ENCODE results near the gene CPA4. TPM values are rescaled to one million over a fixed set of nuclear protein-coding genes. Genes with fewer than 3 reads are reported as not detected.

CPA4 gene
- total RNA-seq, 2 experiments from 2014 or later = not detected

- Mint-ChIP-seq H3K27ac (no peak overlapping the region), H3K9me3 (no peaks in the 10 kb centered on the region), H3K36me3 (ENCODE audit: low read depth) (no peaks in the 10 kb centered on the region), H3K27me3 (peaks cover 4% of the 10 kb centered on the region), H3K4me1 (no peaks in the 10 kb centered on the region), H3K4me3 (no peak overlapping the region)
- no peak for DNase-seq
- ChIA-PET POLR2A (no interaction called here), CTCF (interaction anchor here (0.5 kb wide), 1 partner anchor 395 kb away, joined by 3 read pairs; no protein-coding TSS in a partner anchor)
Measured at GRCh38 chr7:130329681-130330080, 36.7 kb downstream of the CPA4 start.

- Mint-ChIP-seq H3K9me3 (no peaks in the 10 kb centered on the region), H3K36me3 (ENCODE audit: low read depth) (no peaks in the 10 kb centered on the region), H3K4me3 (no peak overlapping the region), H3K27me3 (peaks cover 9% of the 10 kb centered on the region), H3K27ac (no peak overlapping the region), H3K4me1 (no peaks in the 10 kb centered on the region)
- POLR2A ChIA-PET = no interaction called here
- no peak for DNase-seq
- CTCF ChIA-PET = interaction anchor here (1.1 kb wide), 1 partner anchor 426 kb away, joined by 6 read pairs; no protein-coding TSS in a partner anchor
Measured at GRCh38 chr7:130332259-130333053, 39.5 kb downstream of the CPA4 start.

DNA sequence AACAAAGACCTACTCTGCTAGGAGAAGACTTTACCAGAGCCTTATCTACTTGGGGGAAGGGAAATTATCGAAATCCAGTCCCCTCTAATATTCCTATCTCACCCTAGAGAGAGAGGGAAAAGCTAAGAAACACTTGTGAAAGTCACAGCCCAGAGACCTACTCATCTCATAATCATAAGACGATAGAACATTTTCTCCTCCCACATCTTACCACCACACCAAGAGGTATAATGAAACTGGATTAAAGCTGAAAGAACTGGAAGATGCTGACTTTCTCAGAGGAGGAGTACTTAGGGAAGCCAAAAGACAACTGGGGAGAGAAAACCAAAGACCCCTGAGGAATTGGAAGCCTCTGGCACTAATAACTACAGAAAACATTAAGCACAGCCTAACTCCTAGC is 40.9 kb downstream of the CPA4 start:
- CTCF ChIA-PET = no interaction called here
- Mint-ChIP-seq H3K36me3 (ENCODE audit: low read depth) (no peaks in the 10 kb centered on the region), H3K27ac (no peak overlapping the region), H3K4me3 (no peak overlapping the region), H3K4me1 (no peaks in the 10 kb centered on the region), H3K9me3 (no peaks in the 10 kb centered on the region), H3K27me3 (peaks cover 9% of the 10 kb centered on the region)
- no peak for DNase-seq
- POLR2A ChIA-PET = no interaction called here

- H3K27me3 Mint-ChIP-seq = peaks cover 9% of the 10 kb centered on the region
Measured at GRCh38 chr7:130334274-130334673, 41.3 kb downstream of the CPA4 start.

DNA sequence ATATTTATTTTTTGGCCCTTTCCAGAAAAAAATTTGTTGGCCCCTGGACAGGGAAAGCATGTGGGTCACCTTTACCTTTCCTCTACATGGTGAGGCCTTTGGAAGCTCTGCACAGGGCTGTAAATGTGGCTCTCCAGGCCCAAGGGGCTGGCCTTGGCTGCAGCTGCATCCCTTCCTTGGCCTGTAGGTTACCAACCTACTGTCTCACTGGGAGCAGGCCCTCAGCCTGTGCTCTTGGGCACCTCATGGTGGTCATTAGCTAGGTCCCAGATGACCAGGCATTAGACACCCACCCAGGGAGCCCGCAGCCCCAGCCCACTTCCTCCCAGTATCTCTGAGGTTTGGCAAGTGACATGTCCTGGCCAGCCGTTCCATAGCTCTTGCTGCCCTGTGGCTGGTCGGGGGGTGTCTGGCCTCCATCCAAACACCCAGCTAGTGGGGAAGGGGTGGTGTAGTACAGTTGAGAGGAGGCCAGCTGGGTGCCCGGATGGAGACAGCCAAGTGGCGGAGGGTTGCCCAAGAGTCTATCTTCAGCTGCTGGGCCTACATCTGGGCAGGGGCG is 44.5 kb downstream of the CPA4 start:
- no peak for DNase-seq
- Mint-ChIP-seq H3K4me3 (no peak overlapping the region), H3K4me1 (no peaks in the 10 kb centered on the region), H3K27ac (no peak overlapping the region), H3K36me3 (ENCODE audit: low read depth) (no peaks in the 10 kb centered on the region), H3K27me3 (peaks cover 9% of the 10 kb centered on the region), H3K9me3 (no peaks in the 10 kb centered on the region)
- ChIA-PET POLR2A (no interaction called here), CTCF (no interaction called here)

More at GRCh38 chr7:130334274-130334673, 41.3 kb downstream of the CPA4 start:
- DNase-seq = no peak
- Mint-ChIP-seq H3K4me1 (no peaks in the 10 kb centered on the region), H3K27ac (no peak overlapping the region), H3K4me3 (no peak overlapping the region), H3K9me3 (no peaks in the 10 kb centered on the region), H3K36me3 (ENCODE audit: low read depth) (no peaks in the 10 kb centered on the region)
- ChIA-PET CTCF (no interaction called here), POLR2A (no interaction called here)

DNA sequence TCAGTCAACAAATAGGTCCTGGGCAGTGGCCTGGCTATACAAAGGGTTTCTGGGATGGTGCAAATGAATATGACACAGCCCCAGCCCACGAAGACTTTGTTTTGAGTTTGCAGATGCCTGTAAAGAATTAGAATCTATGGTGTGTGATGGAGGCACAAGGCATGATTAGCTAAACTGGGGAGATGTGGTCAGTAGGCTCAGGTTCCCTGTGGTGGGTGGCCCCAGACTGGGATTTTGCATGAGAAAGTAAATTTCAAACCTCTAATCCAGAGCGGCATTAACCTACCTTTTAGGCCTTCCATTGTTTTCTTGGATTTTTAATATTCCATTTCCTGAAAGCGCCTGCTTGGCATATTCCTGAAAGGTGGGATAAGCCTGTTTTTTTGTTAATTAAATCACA is 45.3 kb downstream of the CPA4 start:
- H3K36me3 Mint-ChIP-seq (ENCODE audit: low read depth) = no peaks in the 10 kb centered on the region
- H3K4me1 Mint-ChIP-seq = no peaks in the 10 kb centered on the region
- DNase-seq = no peak
- POLR2A ChIA-PET = no interaction called here
- no peak overlapping the region for H3K27ac Mint-ChIP-seq
- CTCF ChIA-PET = no interaction called here
- no peaks in the 10 kb centered on the region for H3K9me3 Mint-ChIP-seq
- no peak overlapping the region for H3K4me3 Mint-ChIP-seq
- H3K27me3 Mint-ChIP-seq = peaks cover 9% of the 10 kb centered on the region

- H3K27me3 Mint-ChIP-seq = peaks cover 1% of the 10 kb centered on the region
- POLR2A ChIA-PET = no interaction called here
- CTCF ChIA-PET = no interaction called here
- H3K9me3 Mint-ChIP-seq = no peaks in the 10 kb centered on the region
- no peak for DNase-seq
- H3K36me3 Mint-ChIP-seq (ENCODE audit: low read depth) = no peaks in the 10 kb centered on the region
- no peak overlapping the region for H3K4me3 Mint-ChIP-seq
- H3K27ac Mint-ChIP-seq = no peak overlapping the region
- H3K4me1 Mint-ChIP-seq = no peaks in the 10 kb centered on the region
Measured at GRCh38 chr7:130341882-130342281, 48.9 kb downstream of the CPA4 start.

DNA sequence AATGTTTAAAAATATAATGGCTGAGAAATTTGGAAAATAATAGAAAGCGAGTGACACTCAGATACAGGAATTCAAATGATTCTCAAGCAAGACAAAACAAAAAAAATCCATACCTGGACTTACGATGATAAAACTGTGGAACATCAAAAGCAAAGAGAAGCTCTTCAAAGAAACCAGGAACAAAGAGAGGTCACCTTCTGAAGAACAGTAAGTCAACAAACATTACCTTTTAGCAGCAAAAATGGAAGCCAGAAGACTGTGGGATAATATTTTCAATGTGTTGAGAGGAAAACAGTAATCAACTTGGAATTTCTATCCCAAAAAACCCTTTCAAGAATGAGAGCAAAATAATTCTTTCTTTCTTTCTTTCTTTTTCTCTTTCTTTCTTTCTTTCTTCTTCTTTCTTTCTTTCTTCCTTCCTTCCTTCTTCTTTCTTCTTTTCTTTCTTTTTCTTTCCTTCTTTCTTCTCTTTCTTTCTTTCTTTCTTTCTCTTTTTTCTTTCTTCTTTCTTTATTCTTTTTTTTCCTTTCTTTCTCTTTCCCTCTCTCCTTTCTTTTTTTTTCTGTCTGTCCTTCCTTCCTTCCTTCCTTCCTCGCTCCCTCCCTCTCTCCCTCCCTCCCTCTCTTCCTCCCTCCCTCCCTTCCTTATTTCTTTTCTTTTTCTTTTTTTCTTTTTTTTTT is 49.9 kb downstream of the CPA4 start:
- Mint-ChIP-seq H3K27me3 (peaks cover 1% of the 10 kb centered on the region), H3K36me3 (ENCODE audit: low read depth) (no peaks in the 10 kb centered on the region), H3K27ac (no peak overlapping the region), H3K4me1 (no peaks in the 10 kb centered on the region), H3K4me3 (no peak overlapping the region), H3K9me3 (no peaks in the 10 kb centered on the region)
- DNase-seq = no peak
- ChIA-PET POLR2A (no interaction called here), CTCF (no interaction called here)

- ChIA-PET POLR2A (no interaction called here), CTCF (interaction anchor here (1.0 kb wide), 1 partner anchor 414 kb away, joined by 3 read pairs; no protein-coding TSS in a partner anchor)
- H3K27ac Mint-ChIP-seq = no peak within 1 kb of the TSS
Measured at GRCh38 chr7:130344271-130344866, 51.4 kb downstream of the CPA4 start, which contains the start of gene CPA5. TSS of gene CPA5 (plus strand) at chr7:130344816. CDS start at chr7:130346486, 1,670 bp downstream.

DNA sequence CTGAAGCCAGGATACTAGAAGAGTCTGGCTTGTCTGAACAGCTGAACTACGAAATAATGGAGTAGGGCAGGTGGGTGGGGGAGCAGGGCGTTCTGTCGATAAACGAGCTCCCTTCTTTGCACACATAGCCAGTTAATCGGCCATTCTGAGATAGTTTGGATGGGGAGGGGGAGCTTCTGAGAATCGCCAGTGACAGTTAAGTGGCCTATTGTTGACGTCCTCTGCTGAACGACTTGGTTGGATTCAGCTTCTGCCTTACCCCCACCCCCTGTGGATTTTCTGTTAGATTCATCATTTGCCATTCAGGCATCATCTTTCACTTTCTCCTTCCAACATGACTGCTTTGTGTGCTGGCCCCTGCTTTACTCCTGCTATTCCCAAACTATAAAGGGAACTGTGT is 52.2 kb downstream of the CPA4 start:
- no peaks in the 10 kb centered on the region for H3K9me3 Mint-ChIP-seq
- peaks cover 1% of the 10 kb centered on the region for H3K27me3 Mint-ChIP-seq
- H3K27ac Mint-ChIP-seq = no peak overlapping the region
- no peaks in the 10 kb centered on the region for H3K36me3 Mint-ChIP-seq (ENCODE audit: low read depth)
- ChIA-PET CTCF (interaction anchor here (1.0 kb wide), 1 partner anchor 413 kb away, joined by 3 read pairs; no protein-coding TSS in a partner anchor), POLR2A (no interaction called here)
- peaks cover 4% of the 10 kb centered on the region for H3K4me1 Mint-ChIP-seq
- no peak for DNase-seq
- no peak overlapping the region for H3K4me3 Mint-ChIP-seq

More at GRCh38 chr7:130344271-130344866, 51.4 kb downstream of the CPA4 start, which contains the start of gene CPA5:
- no peak for DNase-seq
- no peaks in the 10 kb centered on the region for H3K9me3 Mint-ChIP-seq
- no peaks in the 10 kb centered on the region for H3K4me1 Mint-ChIP-seq
- H3K4me3 Mint-ChIP-seq = no peak within 1 kb of the TSS
- H3K36me3 Mint-ChIP-seq (ENCODE audit: low read depth) = no peaks in the 10 kb centered on the region
- peaks cover 1% of the 10 kb centered on the region for H3K27me3 Mint-ChIP-seq

- Mint-ChIP-seq H3K9me3 (no peaks in the 10 kb centered on the region), H3K36me3 (ENCODE audit: low read depth) (no peaks in the 10 kb centered on the region), H3K4me3 (no peak overlapping the region), H3K27ac (no peak overlapping the region), H3K27me3 (peaks cover 1% of the 10 kb centered on the region), H3K4me1 (peaks cover 10% of the 10 kb centered on the region)
- ChIA-PET CTCF (no interaction called here), POLR2A (no interaction called here)
- DNase-seq = no peak
Measured at GRCh38 chr7:130345725-130346124, 52.8 kb downstream of the CPA4 start.

- no peak for DNase-seq
- H3K27ac Mint-ChIP-seq = no peak overlapping the region
- CTCF ChIA-PET = no interaction called here
Measured at GRCh38 chr7:130346177-130346905, 53.4 kb downstream of the CPA4 start.

DNA sequence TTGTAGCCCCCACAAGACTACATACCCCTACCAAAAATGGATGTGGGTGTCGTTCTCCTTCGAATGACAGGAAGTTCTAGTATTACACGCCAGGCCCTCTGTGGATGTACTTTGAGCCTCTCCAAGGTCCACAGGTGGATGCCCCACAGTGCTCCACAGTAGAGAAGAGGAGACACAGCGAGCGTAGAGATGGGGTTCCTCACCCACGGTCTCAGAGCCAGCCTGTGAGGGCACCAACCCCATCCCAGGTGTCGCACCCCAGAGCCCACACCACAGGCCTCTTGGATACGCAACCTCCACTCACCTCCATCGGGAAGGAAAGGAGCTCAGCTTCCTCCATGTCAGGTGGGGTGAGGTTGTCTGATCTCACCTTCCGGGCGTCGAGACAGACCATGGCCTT is 54.0 kb downstream of the CPA4 start:
- POLR2A ChIA-PET = no interaction called here
- Mint-ChIP-seq H3K27me3 (peaks cover 1% of the 10 kb centered on the region), H3K4me3 (no peak overlapping the region), H3K9me3 (no peaks in the 10 kb centered on the region), H3K27ac (no peak overlapping the region), H3K36me3 (ENCODE audit: low read depth) (no peaks in the 10 kb centered on the region), H3K4me1 (peaks cover 18% of the 10 kb centered on the region)
- no peak for DNase-seq
- CTCF ChIA-PET = no interaction called here

More at GRCh38 chr7:130346177-130346905, 53.4 kb downstream of the CPA4 start:
- Mint-ChIP-seq H3K27me3 (peaks cover 1% of the 10 kb centered on the region), H3K4me1 (peaks cover 16% of the 10 kb centered on the region), H3K4me3 (no peak overlapping the region), H3K36me3 (ENCODE audit: low read depth) (no peaks in the 10 kb centered on the region), H3K9me3 (no peaks in the 10 kb centered on the region)
- POLR2A ChIA-PET = no interaction called here
